GM21367 (cell line): ENCODE measurements around the gene AKAP9.
"Not testable (repeated sequence)": the region's sequence is repeated elsewhere in the genome, so short reads cannot be mapped to it uniquely, and the experiment has no call there.

ENCODE experiments used
- ATAC-seq: cut with Tn5 transposase; IDR thresholded peaks from one replicate; pipeline ENCODE4 v1.9.1; 2021; ENCODE audit not compliant: unreplicated experiment

Gene AKAP9

GRCh38 chr7:91940572-91941341 is at the start of gene AKAP9:
Gene AKAP9, plus strand, starts transcription at chr7:91940862. Its CDS starts 238 bp downstream, at chr7:91941100.
- peak; percentile 97 for ATAC-seq

- no peak for ATAC-seq
Observed at GRCh38 chr7:91892099-91892705, 48.5 kb upstream of the AKAP9 start.

DNA sequence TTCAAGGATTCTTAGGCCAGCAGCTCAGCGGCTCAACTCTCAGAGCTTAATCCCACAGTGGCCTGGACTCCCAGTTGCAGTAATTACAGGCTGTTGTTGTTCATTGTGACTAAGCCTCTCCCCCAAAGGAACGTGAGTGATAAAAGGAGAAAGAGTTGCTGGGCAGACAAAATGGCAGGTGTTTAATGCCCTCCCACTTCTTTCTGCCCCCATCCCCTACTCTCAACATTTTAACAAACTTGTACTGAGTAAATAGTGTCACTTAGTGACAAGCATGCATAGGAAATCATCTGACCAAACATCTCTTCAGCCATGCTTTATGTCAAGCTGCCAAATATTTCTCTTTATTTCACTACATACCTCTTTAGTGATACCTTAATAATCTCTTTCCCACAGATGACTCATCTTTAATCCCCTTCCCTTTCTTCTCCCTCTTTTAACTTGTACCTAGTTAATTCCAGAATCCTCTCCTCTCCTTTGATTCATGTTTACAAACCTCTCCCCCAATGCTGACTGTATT is 47.8 kb upstream of the AKAP9 start:
- ATAC-seq = no peak

DNA sequence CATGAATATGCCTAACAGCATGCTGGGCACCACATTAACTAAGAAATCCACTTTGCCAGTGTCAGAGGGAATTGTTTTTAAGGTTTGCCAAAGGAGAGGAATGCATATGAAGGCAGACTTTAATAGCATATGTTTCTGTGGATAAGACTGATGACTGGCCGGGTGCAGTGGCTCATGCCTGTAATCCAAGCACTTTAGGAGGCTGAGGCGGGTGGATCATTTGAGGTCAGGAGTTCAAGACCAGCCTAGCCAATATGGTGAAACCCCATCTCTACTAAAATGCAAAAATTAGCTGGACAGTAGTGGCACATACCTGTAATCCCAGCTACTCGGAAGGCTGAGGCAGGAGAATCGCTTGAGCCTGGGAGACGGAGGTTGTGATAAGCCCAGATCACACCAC is 47.0 kb upstream of the AKAP9 start:
- ATAC-seq = not testable (repeated sequence)

GRCh38 chr7:91894781-91895480 is 45.7 kb upstream of the AKAP9 start:
- no peak for ATAC-seq

GRCh38 chr7:91898240-91898992 is 42.2 kb upstream of the AKAP9 start:
- no peak for ATAC-seq

- ATAC-seq = no peak
Observed at GRCh38 chr7:91899563-91899962, 41.1 kb upstream of the AKAP9 start.

DNA sequence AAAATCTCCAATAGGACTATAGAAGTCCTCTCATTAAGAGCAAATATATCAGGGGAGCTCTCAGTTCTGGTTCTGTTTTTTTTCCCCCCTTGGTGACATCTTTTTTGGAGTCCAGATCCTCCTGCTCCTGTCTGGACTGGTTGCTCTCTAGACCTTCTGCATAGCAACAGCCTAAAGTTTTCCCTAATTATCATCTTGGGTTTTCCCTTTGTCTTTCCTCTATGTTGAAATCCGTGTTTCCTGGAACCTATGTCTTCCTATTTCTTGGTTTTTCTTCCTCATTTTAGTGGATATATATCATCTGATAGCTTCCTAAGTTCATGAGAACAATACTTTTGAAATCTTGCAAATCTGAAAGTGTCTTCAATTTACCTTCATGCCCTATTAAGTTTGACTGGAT is 30.5 kb upstream of the AKAP9 start:
- ATAC-seq = no peak

GRCh38 chr7:91911121-91911520 is 29.5 kb upstream of the AKAP9 start:
- no peak for ATAC-seq

- ATAC-seq = no peak
Observed at GRCh38 chr7:91912494-91912893, 28.2 kb upstream of the AKAP9 start.

DNA sequence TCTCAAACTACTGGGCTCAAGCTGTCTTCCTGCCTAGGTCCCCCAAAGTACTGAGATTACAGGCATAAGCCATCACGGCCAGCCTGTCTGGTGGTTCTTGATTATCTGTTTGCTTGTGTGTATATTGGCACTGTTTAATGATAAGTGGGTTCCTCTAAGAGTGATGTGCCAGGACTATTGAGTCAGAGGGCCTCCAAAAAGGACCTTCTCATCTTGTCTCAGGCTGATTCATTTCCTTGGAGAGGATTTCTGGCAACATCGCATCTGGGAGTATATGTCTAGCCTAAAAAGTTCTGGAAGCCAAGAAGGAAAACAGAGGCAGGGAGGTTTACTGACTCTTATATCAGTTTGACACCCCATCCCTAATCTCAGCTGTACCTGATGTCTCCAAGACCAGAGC is 27.1 kb upstream of the AKAP9 start:
- no peak for ATAC-seq

DNA sequence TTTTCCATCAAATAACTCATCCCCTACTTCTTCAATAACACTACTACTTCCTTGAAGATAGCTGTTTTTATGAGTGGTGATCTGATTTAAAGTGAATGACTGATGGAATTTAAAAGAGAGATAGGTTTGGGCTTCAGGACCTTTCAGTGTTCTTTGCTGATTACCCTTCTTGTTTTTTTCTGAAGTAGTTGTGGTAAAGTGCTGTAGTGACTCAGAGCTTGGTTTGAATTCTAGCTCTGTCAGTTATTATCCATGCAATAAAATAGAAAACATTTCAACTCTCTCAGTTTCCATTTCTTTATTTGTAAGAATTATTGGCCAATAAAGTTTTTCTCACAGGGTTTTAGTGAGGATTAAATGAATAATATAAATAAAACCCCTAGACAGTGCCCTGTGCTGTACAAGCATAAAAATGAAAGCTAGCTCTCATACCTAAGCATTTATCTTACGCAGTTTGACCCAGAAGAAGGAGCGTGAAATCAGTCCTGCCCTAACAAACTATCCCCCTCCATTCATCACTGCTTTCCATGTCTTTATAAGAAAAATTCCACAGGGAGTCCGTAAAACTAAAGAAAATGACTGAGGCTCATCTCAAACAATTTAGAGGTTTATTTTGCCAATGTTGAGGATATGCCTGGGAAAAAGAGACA is 25.1 kb upstream of the AKAP9 start:
- no peak for ATAC-seq

DNA sequence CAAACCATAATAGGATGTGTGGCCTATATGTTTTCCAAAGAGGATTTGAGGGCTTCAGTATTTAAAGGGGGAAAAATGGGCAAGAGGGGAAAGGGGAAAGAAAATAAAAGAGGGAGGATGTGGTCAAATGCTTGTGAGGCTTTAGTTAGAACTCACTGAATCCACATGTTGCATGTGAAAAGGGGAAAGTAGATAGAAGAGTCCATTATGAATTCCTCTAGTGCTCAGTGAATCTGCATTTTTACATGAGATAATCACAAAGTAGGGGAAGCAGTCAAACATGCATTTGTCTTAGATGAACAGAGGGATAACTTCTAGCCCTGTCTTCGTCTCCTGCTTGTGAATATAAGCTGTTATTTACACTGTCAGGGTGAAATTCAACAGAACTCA is 24.6 kb upstream of the AKAP9 start:
- no peak for ATAC-seq

- ATAC-seq = no peak
Observed at GRCh38 chr7:91918356-91918755, 22.3 kb upstream of the AKAP9 start.

DNA sequence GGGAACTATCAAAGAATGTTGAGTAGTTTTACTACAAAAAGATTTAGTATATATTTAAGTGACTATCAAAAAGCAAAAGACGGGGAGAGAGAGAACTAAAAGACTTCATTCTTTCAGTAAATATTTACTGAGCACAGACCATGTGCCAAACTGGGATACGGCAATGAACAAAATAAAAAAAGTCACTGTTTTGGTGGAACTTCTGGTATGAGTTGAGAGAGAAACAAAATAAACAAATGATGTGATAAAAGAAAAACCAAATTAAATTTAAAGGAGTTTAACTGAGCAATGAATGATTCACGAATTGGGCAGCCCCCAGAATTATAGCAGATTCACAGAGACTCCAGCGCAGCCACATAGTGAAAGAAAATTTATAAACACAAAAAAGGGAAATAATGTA is 17.8 kb upstream of the AKAP9 start:
- no peak for ATAC-seq

DNA sequence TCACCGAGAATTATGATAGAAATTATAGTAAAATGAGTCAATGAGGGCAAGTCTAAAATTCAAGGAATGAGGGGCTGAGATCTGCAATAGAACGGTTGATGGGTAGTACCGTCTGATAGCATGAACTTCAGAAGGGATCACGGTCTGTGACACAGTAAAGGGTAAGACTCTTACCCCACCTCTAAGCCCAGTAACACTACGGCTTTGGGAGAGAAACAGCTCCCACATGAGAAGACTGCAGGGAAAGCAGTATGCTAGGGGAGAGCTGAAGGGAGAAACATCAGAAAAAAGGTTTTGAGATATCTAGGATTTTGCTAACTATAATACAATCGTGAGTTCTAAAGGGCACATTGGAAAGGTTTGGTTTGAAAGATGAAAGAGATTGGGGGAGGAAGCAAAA is 12.8 kb upstream of the AKAP9 start:
- no peak for ATAC-seq

DNA sequence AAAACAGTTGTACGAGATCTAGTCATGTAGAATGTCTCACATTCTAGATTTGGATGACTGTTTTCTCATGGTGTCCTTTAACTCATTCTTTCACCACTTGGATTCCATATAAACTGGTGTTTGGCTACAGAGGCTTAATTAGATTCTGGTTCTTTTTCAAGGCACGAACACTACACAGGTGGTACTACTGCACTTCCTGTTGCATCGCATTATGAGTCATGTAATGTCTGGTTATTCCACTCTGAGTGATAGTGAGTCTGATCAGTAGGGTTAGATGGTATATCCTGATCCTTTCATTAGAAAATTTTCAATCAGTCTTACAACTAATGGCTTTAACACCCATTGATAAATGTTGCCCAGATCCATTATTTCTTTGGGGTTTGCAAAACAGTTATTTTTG is 11.2 kb upstream of the AKAP9 start:
- ATAC-seq = peak; percentile 71

DNA sequence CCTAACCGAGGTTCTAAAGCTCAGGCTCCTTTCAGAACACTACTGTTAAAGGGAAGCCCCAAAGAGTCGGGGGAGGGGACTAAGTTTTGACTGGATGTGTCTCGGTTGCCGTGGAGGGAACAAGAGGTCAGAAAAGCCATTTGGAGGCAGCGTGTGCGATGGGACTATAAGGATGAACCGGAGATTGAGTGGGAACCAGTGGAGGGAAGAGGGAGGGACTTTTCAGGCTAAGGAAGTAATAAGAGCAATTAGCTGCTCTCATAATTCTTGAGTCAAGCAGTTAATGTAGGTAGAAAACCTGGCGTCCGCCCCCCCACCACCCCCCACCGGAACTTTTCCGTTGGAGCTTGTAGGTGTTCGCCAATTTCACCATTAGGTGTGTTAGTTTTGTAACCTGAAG is 491 bp upstream of the AKAP9 start:
- ATAC-seq = no peak

DNA sequence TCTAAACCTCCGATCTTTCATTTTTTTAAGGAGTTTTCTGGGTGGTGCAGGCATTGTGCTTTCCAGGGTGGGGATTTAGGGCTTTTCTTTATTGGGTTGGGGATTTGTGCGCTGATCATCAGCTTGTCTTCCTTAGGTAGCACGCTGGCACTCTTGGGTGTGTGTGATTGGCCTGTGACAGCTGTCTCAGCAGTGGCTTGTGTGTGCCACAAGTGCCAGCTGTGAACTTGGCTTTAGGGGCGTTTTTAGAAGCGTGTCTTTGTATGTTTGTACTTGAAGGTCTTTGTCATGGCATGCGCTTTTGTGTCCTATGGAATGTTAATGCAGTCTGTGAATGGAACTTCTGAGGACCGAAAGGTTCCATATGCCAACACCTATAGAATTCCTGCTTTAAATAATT is 788 bp downstream of the AKAP9 start:
- peak; percentile 23 for ATAC-seq

DNA sequence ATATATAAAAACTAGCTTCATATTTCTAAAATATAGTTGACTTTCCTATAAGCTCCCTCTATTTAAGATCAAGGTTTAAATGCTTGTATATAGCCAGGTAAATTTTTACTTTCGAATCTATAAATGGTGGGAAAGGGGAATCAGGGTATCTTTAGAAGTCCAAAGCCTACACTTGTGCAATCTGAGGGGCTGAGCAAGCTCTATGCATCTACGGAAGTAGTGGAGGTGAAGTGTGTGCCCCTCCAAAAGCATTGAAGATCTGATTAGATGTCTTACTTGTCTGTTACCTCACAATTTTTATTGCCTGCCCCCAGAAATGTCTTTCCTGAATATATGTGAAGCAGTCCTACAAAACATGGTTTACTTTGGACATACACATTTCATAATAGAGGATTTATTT is 1.6 kb downstream of the AKAP9 start:
- ATAC-seq = no peak

DNA sequence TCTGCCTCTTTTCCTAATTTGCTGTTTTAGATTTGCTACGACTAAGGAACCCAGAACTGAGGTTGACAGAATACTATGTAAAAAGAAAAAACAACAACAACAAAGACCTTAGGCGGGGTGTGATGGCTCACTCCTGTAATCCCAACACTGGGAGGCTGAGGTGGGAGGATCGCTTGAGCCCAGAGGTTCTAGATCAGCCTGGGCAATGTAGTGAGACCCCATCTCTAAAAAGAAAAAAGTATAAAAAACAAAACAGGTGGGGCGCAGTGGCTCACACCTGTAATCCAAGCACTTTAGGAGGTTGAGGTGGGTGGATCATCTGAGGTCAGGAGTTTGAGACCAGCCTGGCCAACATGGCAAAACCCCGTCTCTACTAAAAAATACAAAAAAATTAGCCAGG is 4.3 kb downstream of the AKAP9 start:
- not testable (repeated sequence) for ATAC-seq
